GM18519 (cell line): ENCODE measurements around the gene ZNF469.

Source experiments
- ATAC-seq: cut with Tn5 transposase; IDR thresholded peaks from one replicate; pipeline ENCODE4 v1.9.1; 2021; ENCODE audit warnings: mild to moderate bottlenecking, moderate library complexity; ENCODE audit not compliant: unreplicated experiment, low FRiP score

ZNF469 gene, protein sequence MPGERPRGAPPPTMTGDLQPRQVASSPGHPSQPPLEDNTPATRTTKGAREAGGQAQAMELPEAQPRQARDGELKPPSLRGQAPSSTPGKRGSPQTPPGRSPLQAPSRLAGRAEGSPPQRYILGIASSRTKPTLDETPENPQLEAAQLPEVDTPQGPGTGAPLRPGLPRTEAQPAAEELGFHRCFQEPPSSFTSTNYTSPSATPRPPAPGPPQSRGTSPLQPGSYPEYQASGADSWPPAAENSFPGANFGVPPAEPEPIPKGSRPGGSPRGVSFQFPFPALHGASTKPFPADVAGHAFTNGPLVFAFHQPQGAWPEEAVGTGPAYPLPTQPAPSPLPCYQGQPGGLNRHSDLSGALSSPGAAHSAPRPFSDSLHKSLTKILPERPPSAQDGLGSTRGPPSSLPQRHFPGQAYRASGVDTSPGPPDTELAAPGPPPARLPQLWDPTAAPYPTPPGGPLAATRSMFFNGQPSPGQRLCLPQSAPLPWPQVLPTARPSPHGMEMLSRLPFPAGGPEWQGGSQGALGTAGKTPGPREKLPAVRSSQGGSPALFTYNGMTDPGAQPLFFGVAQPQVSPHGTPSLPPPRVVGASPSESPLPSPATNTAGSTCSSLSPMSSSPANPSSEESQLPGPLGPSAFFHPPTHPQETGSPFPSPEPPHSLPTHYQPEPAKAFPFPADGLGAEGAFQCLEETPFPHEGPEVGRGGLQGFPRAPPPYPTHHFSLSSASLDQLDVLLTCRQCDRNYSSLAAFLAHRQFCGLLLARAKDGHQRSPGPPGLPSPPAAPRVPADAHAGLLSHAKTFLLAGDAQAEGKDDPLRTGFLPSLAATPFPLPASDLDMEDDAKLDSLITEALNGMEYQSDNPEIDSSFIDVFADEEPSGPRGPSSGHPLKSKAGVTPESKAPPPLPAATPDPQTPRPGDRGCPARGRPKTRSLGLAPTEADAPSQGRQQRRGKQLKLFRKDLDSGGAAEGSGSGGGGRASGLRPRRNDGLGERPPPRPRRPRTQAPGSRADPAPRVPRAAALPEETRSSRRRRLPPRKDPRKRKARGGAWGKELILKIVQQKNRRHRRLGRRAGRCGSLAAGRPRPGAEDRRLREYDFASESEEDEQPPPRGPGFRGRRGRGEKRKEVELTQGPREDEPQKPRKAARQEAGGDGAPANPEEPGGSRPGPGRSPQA (N-terminal part only)

DNA sequence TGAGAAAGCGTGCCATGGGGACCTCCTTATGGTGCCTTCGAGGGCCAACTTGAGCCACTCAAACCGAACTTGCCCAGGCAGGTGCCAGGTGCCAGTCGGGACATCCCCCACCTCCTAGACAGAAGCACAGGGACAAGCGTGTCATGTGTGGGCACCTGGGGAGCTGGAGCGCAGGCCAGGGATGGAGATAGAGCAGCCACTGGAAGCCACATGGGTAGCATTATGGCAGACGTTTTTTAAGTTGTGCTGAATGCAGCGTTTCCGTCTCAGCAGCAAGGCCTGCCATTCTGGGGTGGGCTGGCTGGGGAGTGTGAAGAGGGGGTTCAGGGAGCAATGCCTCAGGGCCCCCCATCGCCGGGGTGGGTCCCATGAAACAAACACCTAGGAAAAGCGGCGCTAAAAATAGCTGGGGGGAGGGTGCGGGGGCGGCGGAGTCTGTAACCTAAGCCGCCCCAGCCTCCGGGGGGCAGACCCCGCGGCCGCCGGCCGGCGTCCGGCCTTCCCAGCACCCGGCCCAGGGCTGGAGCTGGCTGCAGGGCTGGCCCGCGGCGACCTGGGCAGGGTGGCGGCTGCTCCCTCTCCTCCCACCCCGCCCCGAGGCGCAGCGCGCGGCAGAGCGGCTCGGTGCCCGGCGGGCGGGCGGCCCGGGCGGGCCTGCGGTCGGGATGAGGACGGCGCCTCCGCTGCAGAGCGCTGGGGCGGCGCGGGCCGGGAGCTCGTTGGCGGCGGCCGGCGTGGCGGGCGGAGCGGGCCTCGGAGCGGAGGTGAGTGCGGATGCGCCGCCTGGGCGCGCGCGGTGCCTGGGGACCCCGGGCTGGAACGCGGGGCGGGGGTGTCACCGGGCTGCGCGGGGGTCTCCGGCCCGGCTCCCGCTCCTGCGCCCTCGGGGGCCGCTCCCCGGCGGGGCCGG, at the start of gene ZNF469:
Gene ZNF469 (plus strand): TSS at position 469 of the 910 bp plus-strand sequence. CDS start 44,512 bp downstream, outside the sequence.
- no peak for ATAC-seq

DNA sequence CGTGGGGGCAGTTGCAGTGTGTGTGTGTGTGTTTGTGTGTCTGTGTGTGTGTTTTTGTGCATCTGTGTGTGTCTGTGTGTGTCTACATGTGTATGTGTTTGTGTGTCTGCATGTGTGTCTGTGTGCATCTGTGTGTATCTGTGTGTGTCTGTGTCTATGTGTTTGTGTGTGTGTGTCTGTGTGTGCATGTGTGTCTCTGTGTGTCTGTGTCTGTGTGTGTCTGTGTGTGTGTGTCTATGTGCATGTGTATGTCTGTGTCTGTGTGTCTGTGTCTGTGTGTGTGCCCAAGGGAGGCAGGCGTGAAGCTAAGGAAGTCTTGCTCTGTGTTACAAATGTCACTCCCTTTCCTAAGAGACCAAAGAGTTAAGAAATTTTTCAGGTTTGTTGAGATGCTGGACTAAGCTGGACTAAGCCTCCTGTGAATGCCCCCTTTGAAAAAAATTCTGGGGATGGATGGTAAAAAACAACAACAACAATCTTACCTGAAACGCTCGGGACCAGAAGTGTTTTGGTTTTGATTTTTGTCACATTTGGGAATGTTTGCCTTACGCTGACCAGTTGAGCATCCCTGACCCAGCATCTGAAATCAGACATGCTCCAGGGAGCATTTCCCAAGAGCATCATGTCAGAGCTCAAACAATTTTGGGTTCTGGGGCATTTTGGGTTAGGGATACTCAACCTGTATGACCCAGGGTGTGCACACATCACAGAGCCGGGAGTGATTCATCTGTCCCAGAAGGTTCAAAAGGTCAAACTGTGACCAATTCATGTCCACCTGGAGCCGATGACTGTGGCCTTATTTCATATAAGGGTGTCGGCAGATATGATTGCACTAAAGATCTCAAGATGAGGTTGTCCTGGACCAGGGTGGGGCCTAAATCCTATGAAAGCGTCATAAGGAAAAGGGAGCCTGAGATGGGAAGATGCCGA, 48.6 kb upstream of the ZNF469 start:
- ATAC-seq: no peak

GRCh38 chr16:88334778-88335720, 47.7 kb upstream of the ZNF469 start:
- no peak for ATAC-seq

DNA sequence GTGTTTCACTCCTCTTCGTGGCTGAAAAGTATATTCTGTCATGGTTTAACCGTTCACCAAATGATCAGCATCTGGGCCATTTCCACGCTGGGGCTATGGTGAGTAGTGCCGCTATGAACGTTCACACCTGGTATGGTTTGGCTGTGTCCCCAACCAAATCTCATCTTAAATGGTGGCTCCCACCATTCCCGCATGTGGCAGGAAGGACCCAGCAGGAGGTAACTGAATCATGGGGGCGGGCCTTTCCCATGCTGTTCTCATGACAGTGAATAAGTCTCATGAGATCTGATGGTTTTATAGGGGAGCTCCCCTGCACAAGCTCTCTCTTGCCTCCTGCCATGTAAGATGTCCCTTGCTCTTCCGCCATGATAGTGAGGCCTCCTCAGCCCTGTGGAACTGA, 45.7 kb upstream of the ZNF469 start:
- no peak for ATAC-seq

DNA sequence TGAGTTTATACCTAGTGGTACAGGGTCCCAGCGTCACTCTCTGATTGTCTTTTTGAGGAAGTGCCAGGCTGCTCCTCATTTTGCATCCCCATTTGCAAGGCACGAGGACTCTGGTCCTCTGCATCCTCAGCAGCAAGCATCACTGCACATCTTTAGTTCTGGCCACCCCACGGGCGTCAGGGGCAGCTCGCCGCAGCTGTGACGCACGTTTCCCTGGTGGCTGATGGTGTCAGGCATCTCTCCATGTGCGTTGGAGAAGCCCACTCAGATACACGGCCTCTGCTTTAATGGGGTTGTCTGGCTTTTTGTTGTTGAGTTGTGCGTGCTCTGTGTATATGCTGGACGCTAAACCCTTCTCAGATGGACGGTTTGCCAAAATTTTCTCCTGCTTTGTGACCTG, 45.2 kb upstream of the ZNF469 start:
- no peak for ATAC-seq

DNA sequence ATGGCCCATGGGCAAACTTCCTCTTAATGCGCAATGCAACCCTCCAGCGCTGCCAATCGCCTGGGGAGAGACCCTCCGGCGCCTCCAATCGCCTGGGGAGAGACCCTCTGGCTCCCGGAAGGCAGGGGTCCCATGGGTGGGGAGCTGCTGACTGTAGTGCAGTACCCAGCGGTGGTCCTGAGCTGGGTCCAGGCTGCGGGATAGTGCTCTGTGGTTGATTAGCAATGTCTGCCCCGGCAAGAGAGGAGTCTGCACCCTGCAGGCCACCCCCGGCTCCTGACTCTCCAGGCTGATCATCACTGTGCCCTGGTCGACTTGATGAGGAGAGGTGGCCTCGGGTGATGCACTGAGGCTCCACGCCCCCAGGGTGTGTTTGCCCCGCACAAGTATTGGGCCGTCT, 44.6 kb upstream of the ZNF469 start:
- ATAC-seq: no peak

DNA sequence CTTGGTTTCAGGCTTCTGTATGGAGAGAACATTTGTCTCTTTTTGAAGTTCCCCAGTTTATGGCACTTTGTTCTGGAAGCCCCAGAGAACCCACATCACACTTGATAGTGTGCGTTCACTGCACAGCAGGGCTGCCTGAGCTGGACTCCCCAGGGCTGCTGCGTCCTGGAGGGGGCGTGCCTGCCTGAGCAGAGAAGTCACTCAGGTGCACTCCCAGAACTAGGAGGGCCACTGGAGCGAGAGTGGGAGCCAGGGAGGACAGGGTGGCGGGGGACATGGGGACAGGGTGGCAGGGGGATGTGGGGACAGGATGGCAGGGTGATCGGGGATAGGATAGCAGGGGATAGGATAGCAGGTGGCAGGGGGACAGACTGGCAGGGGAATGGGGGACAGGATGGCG, 43.9 kb upstream of the ZNF469 start:
- no peak for ATAC-seq

DNA sequence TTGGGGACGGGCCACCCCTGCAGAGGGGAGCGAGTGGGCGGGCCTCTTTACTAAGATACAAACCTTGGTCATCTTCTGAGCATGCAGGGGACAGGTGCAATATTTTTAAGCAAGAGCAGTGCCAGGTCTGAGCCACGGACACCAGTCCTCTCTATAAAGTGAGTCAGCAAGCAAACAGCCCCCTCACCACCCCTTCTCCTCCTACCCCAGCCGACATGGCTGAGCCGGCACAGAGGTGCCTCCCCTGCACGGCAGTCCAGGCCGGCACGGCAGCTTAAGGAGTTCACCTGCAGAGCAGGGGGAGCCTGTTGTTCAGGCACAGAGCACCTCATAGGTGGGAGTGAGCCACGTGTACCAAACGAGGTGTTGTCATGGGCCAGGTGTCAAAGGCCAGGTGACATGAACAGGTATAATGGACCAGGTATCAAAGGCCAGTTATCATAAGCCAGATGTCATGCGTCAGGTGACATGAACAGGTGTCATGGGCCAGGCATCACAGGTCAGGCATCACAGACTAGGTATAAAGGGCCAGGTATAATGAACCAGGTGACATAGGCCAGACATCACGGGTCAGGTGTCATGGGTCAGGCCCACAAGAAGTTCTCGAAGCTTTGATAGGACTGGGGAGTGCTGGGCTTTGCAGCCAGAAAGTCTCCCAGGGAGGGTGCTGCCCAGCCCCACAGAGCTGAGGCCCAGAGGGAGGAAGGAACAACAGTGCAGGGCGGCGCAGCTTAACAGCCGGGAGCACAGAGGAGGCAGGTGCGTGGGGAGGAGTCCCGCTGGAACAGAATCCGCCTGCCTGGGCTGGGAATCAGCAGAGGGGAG, 42.6 kb upstream of the ZNF469 start:
- ATAC-seq: no peak

DNA sequence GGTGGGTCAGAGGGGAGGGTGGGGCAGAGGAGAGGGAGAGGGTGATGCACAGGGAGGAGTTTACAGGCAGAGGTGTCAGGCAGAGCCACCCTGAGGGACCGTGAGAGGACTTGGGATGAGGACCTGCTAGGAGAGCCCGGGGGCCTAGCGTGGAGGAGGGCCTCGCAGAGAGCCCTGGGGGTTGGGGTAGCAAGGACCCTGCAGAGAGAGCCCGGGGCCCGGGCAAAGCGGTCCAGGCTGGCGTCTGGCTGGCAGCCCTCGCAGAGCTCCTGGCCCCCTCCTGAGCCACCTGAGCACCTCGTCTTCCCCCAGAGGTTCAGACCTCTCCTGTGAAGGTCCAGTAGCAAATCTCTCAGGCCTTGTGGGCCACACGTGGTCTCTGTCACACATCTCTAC, 42.0 kb upstream of the ZNF469 start:
- no peak for ATAC-seq

- no peak for ATAC-seq
These were observed 41.0 kb upstream of the ZNF469 start for GRCh38 chr16:88341551-88342290.

DNA sequence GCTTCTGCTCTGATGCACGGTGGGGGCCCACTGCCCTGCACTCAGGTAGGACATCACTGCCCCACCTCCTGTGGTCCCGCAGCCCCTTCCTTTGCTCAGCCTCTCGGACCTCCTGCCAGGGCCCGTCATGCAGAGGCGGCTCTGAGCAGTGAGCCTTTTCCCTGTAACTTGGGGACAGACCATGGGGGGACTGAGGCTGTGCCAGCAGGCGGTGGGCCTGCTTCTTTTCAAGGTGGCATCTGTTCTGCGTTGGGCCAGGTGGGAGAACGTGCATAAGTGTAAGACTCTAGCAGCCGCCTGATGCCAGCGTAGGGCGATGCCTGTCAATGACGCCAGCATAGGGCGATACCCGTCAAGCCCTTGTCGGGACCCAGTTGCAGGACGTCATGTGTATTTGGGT, 40.3 kb upstream of the ZNF469 start:
- ATAC-seq: no peak

GRCh38 chr16:88343271-88343791, 39.4 kb upstream of the ZNF469 start:
- no peak for ATAC-seq

DNA sequence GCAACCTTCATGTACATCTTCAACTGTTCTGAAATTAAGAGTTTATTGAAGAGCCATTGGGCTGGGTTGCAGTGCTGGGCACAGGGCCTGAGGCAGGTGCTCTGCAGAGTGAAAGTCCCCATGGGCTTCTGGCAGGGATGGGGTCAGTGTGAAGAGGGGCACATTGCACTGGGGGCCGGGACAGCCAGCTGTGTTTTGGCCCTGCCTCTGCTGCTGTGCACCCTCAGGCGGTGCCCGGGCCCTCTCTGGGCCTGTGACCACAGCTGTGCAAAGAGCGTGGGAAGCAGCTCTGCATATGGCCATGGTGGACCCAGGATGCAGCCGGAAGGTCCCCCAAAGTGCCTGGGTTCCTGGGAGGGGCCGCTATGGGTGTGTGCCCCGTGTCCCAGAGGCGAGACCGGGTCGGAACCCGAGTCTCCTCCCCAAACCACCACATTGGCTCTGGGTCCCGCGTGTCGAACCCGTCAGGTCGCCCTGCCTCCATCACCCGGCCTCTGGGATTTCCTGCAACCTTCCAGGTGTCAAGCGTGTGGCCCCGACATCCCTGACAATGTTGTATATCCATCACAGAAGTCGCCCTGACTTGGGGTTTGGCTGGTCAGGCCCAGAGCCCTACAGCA, 38.2 kb upstream of the ZNF469 start:
- ATAC-seq: no peak

DNA sequence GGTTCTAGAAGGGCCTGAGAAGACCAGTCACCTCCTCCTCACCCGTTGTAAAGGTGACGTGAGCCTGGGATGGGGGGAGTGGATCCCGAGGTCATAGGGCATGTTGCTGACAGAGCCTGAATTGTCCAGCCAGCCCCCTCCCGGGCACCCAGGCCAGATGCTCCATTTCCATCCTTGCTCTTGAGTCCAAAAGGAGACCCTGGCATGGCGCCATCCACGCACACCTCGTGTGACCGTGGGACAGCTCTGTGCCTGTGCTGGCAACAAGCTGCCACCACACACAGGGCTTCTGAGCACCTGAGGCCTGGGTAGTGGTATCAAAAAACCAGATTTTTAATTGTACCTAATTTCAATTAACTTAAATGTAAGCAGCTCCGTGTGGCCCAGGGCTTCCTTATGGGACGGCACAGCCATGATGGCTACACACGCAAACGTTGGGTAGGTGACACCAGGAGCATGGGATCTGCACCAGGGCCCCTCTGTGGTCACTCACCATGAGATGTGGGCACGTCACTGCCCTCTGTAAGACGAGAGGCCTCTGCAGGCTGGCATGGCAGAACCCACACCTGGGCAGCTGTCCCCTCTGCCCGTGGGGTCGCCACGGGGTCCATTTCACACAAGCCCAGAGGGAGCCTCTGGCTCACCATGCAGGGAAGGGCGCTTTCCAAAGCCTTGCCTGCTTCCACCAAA, 37.6 kb upstream of the ZNF469 start:
- no peak for ATAC-seq
